ENCODE results near the gene FCER2.

DNA sequence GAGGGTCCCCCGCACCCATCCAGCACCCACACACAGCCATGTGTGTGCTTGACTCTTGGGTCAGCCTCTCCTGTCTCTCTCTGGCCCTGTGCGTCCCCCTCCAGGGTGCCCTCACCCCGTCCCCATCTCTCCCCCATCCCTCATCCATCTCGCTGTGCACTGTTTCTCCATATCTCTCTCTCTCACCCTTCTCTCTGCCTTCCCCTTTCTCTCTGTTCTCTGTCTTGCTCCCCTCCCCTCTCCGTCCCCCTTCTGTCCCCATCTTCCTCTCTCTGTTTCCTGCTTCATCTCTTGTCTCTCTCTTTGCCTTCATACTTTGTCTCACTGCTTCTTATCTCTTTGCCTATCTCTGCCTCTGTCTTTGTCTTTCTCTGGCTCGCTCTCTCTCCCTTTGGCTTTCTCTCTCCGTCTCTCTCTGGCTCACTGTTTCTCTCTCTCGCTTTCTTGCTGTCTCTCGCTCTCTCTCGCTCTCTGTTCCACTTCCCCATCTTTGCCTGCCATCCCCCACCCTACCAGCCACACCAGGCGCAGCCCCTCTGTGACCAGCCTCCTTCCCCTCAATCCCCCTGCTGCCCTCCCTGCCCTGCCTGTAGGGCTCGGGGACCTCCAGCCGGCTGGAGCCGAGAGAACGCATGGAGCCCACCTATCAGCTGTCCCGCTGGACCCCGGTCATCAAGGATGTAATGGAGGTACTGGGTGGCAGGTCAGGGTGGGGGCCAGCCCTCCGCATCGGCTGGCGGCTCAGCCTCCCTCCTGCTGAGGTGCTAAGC, 56.1 kb downstream of the FCER2 start:
- TF ChIP-seq, protein P1, sequence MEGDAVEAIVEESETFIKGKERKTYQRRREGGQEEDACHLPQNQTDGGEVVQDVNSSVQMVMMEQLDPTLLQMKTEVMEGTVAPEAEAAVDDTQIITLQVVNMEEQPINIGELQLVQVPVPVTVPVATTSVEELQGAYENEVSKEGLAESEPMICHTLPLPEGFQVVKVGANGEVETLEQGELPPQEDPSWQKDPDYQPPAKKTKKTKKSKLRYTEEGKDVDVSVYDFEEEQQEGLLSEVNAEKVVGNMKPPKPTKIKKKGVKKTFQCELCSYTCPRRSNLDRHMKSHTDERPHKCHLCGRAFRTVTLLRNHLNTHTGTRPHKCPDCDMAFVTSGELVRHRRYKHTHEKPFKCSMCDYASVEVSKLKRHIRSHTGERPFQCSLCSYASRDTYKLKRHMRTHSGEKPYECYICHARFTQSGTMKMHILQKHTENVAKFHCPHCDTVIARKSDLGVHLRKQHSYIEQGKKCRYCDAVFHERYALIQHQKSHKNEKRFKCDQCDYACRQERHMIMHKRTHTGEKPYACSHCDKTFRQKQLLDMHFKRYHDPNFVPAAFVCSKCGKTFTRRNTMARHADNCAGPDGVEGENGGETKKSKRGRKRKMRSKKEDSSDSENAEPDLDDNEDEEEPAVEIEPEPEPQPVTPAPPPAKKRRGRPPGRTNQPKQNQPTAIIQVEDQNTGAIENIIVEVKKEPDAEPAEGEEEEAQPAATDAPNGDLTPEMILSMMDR (conservative IDR thresholded peaks at IDR 0.05; ENCODE audit: low read depth, low read length), result no peak
- TF ChIP-seq EZH2phosphoT487 (IDR thresholded peaks at IDR 0.05; ENCODE audit: borderline replicate concordance, low read length) (no peak), EZH2 (IDR thresholded peaks at IDR 0.05; ENCODE audit: low read length, unreplicated experiment) (no peak)

Data from PC-3 (cell line).